ENCODE measurements around the gene NEIL3.

DNA sequence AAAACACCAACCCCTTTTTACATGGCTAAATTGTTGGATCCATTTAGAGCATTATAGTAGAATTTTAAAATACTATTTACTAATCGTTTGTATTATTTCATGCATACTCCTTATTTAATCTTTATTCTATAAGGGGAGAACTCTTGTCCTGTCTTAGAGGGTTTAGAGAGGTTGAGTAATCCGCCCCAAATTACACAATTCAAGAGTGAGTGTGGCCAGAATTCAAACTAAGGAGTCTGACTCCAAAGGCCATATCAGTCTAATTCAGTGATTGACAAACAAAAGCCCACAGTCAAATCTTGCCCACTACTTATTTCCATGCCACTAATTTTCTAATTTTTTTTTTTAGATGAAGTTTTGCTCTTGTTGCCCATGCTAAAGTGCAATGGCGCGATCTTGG is 33.7 kb upstream of the NEIL3 start:
- TF ChIP-seq, protein P1, sequence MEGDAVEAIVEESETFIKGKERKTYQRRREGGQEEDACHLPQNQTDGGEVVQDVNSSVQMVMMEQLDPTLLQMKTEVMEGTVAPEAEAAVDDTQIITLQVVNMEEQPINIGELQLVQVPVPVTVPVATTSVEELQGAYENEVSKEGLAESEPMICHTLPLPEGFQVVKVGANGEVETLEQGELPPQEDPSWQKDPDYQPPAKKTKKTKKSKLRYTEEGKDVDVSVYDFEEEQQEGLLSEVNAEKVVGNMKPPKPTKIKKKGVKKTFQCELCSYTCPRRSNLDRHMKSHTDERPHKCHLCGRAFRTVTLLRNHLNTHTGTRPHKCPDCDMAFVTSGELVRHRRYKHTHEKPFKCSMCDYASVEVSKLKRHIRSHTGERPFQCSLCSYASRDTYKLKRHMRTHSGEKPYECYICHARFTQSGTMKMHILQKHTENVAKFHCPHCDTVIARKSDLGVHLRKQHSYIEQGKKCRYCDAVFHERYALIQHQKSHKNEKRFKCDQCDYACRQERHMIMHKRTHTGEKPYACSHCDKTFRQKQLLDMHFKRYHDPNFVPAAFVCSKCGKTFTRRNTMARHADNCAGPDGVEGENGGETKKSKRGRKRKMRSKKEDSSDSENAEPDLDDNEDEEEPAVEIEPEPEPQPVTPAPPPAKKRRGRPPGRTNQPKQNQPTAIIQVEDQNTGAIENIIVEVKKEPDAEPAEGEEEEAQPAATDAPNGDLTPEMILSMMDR (optimal IDR thresholded peaks at IDR 0.05 in 1 of 3, IDR thresholded peaks at IDR 0.05 in 1 of 3, conservative IDR thresholded peaks at IDR 0.05 in 1 of 3; ENCODE audit: extremely low read depth in 1 of 3, insufficient read depth in 2 of 3, low read length in 3 of 3): no peak
- TF ChIP-seq EZH2 (IDR thresholded peaks at IDR 0.05; ENCODE audit: low read length): no peak

Data from keratinocyte (primary cell).